Gastrocnemius medialis (tissue), 4 donors: ENCODE measurements around the gene SLC9A1.

Source experiments
- POLR2A ChIP-seq, 2 donors: fragments of 450-650 bp; IDR thresholded peaks; one replicate each; pipeline ENCODE4 v1.6.1; 2017; ENCODE audit warnings: antibody characterized with exemption in 2 of 2, mild to moderate bottlenecking in 2 of 2, moderate library complexity in 2 of 2
- TF ChIP-seq, protein P1 (sequence below), 5 experiments: fragments of 450-650 bp in 3 of 5; fragments of 200-600 bp in 2 of 5; sonication (generic) in 2 of 5; IDR thresholded peaks in 4 of 5; conservative IDR thresholded peaks in 1 of 5; 1 replicate in 4 of 5; 2 replicates in 1 of 5; pipeline ENCODE4 v1.5.1; 2016 to 2019; ENCODE audit warnings: antibody characterized with exemption in 5 of 5, mild to moderate bottlenecking in 3 of 5, moderate library complexity in 3 of 5

DNA sequence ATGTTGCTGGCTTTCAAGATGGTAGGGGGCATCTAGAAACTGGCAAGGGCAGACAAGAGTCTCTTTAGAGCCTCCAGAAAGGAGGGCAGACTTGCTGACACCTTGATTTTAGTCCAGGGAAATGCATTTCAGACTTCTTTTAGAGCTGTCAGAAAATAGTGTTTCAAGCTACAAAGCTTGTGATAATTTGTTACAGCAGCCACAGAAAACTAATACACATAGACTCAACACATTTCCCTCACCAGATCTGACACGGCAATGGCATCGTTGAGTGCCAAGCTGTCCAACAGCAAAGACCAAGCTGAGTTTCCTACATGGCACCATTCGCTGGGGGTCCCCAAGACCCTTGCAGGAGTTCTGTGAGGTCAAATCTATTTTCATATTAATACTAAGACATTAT is 62.0 kb downstream of the SLC9A1 start:
- no peak for TF ChIP-seq POLR2A (IDR thresholded peaks at IDR 0.05)
- TF ChIP-seq, protein P1, sequence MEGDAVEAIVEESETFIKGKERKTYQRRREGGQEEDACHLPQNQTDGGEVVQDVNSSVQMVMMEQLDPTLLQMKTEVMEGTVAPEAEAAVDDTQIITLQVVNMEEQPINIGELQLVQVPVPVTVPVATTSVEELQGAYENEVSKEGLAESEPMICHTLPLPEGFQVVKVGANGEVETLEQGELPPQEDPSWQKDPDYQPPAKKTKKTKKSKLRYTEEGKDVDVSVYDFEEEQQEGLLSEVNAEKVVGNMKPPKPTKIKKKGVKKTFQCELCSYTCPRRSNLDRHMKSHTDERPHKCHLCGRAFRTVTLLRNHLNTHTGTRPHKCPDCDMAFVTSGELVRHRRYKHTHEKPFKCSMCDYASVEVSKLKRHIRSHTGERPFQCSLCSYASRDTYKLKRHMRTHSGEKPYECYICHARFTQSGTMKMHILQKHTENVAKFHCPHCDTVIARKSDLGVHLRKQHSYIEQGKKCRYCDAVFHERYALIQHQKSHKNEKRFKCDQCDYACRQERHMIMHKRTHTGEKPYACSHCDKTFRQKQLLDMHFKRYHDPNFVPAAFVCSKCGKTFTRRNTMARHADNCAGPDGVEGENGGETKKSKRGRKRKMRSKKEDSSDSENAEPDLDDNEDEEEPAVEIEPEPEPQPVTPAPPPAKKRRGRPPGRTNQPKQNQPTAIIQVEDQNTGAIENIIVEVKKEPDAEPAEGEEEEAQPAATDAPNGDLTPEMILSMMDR (IDR thresholded peaks at IDR 0.05 in 4 of 5, conservative IDR thresholded peaks at IDR 0.05 in 1 of 5) = no peak
